K562 (cell line): ENCODE data around the gene CISD3. TPM values are rescaled to one million over a fixed set of nuclear protein-coding genes. Genes with fewer than 3 reads are reported as not detected.

Source experiments
- BRCA1 ChIP-seq, 2 experiments: fragments of 450-650 bp in 1 of 2; sonication (generic) in 1 of 2; formaldehyde crosslinking in 1 of 2; IDR thresholded peaks; 2 replicates each; pipeline versions ENCODE4 v1.5.0 to v1.6.1; 2017 to 2020; ENCODE audit warnings: mild to moderate bottlenecking in 1 of 2, missing genetic modification reagents in 1 of 2
- CHD1 ChIP-seq: fragments of 200-600 bp; sonication (generic); IDR thresholded peaks from one replicate; pipeline ENCODE4 v1.6.1; 2012; ENCODE audit warnings: mild to moderate bottlenecking, moderate library complexity, low read length, inconsistent platforms
- NCOA6 ChIP-seq: fragments of 450-650 bp; IDR thresholded peaks from 2 replicates; pipeline ENCODE4 v1.6.1; 2017; ENCODE audit warnings: mild to moderate bottlenecking
- PHB ChIP-seq: fragments of 250-450 bp; sonication (Bioruptor Pico); IDR thresholded peaks from 2 replicates; pipeline ENCODE4 v1.5.0; 2021
- PTRF ChIP-seq: fragments of 450-650 bp; IDR thresholded peaks from 2 replicates; pipeline ENCODE4 v1.6.1; 2016; ENCODE audit warnings: mild to moderate bottlenecking, missing genetic modification characterization, missing compliant biosample characterization
- PYGO2 ChIP-seq: fragments of 450-650 bp; IDR thresholded peaks from 2 replicates; pipeline ENCODE4 v1.6.1; 2016; ENCODE audit warnings: mild to moderate bottlenecking, missing genetic modification characterization, moderate library complexity, missing compliant biosample characterization
- RBM22 ChIP-seq: fragments of 200-400 bp; formaldehyde crosslinking; IDR thresholded peaks from 2 replicates; pipeline ENCODE4 v1.6.1; 2018; ENCODE audit warnings: low read length, low read depth; ENCODE audit not compliant: poor library complexity, severe bottlenecking
- U2AF2 ChIP-seq: fragments of 200-400 bp; formaldehyde crosslinking; optimal IDR thresholded peaks from 2 replicates; pipeline ENCODE3; 2017; ENCODE audit warnings: low read depth, mild to moderate bottlenecking, low read length
- ZKSCAN3 ChIP-seq: fragments of 250-450 bp; sonication (Bioruptor Pico); IDR thresholded peaks from 2 replicates; pipeline ENCODE4 v1.4.0; 2020
- ZNF253 ChIP-seq: fragments of 250-450 bp; sonication (Bioruptor Pico); conservative IDR thresholded peaks from 2 replicates; pipeline ENCODE4 v1.6.1; 2021; ENCODE audit warnings: mild to moderate bottlenecking
- polyA plus RNA-seq, 8 experiments: library from polyadenylated mRNA; depleted of rRNA in 4 of 8; stranded (reverse) in 5 of 8; unstranded in 3 of 8; fragments of >200 nt; fragmentation: Nextera tagmentation in 2 of 8; fragmentation: Illumina TruSeq in 1 of 8; extraction: Ambion mirVana in 2 of 8; extraction: Trizol in 1 of 8; gene quantifications; 2 replicates each; pipeline versions ENCODE4 v1.2.1 to v1.2.3, GENCODE V29; 2011 to 2014; ENCODE audit warnings: inconsistent platforms in 1 of 8, missing spikeins in 1 of 8
- total RNA-seq, 7 experiments: library from RNA; depleted of rRNA in 6 of 7; stranded (reverse); fragments of >200 nt in 6 of 7; fragmentation: Illumina TruSeq in 2 of 7; extraction: Trizol in 2 of 7; gene quantifications; 2 replicates each; pipeline versions ENCODE4 v1.2.1 to v1.2.3, GENCODE V29; 2011 to 2021; ENCODE audit warnings: low replicate concordance in 1 of 7
- TF ChIP-seq, protein P1 (sequence below): sonication (generic); formaldehyde crosslinking; IDR thresholded peaks from 2 replicates; pipeline ENCODE4 v1.8.0; 2022; ENCODE audit warnings: mild to moderate bottlenecking, missing genetic modification reagents
- TF ChIP-seq, protein P2 (sequence below): IDR thresholded peaks from 3 replicates; pipeline ENCODE4 v1.6.1; 2011; ENCODE audit warnings: borderline replicate concordance, mild to moderate bottlenecking; ENCODE audit not compliant: insufficient read length, insufficient read depth
- TF ChIP-seq, protein P3 (sequence below): sonication (generic); formaldehyde crosslinking; IDR thresholded peaks from 2 replicates; pipeline ENCODE4 v1.8.0; 2022; ENCODE audit warnings: missing genetic modification reagents, mild to moderate bottlenecking, moderate library complexity, borderline replicate concordance
- TF ChIP-seq, protein P4 (sequence below): fragments of 150-350 bp; IDR thresholded peaks from 2 replicates; pipeline ENCODE4 v1.6.1; 2014; ENCODE audit warnings: low read depth, mild to moderate bottlenecking, low read length, borderline replicate concordance

Gene CISD3
- total and polyA plus RNA-seq, 9 of the 15 experiments (the other 6 are each of a cell fraction or from before 2014, with no cell fraction given): 5.0 to 60.7 (median 15.7) TPM

DNA sequence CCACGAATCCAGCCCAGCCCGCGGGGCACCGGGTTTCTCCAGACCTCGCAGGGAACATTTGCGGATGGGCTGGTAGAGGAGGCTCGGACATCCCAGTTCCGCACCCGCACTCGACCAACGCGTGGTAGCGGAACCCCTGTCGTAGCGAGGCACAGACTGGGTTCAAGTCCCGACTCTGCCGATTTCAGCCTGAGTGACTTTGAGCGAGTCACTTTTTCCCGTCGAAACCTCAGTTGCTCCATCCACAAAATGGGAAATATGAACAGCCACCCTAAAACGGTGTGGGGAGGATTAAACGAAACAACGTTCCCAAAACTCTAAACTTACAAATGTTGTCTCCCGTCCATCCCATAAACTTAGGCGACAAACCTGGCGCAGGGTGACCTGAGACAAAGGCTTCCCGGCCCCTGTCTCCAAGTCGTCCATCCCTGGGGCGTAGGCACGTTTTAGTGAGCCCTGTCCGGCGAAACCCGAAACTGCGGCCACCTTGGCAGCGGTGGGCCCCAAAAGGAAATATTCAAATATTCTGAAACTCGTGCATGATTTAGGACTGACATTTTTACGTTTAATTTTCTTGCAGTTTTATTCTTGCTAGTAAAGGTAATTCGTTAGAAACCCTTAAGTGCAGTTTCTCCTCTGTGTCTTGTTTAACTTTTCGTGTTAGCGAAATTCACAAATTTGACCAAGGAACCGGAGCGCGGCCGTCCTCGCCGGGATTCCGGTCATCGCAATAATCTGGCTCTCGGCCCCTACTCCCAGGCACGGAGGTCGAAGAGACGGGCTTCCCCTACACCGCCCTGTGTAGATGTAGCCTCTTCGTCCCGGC, 27.0 kb upstream of the CISD3 start (continued):
- no peak for TF ChIP-seq PYGO2 (tag)
- TF ChIP-seq U2AF2: no peak
- TF ChIP-seq ZNF253 (CRISPR knock-in tag): no peak
- TF ChIP-seq RBM22: no peak
- no peak for TF ChIP-seq ZKSCAN3 (CRISPR knock-in tag)
- TF ChIP-seq, protein P1, sequence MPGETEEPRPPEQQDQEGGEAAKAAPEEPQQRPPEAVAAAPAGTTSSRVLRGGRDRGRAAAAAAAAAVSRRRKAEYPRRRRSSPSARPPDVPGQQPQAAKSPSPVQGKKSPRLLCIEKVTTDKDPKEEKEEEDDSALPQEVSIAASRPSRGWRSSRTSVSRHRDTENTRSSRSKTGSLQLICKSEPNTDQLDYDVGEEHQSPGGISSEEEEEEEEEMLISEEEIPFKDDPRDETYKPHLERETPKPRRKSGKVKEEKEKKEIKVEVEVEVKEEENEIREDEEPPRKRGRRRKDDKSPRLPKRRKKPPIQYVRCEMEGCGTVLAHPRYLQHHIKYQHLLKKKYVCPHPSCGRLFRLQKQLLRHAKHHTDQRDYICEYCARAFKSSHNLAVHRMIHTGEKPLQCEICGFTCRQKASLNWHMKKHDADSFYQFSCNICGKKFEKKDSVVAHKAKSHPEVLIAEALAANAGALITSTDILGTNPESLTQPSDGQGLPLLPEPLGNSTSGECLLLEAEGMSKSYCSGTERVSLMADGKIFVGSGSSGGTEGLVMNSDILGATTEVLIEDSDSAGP (CRISPR knock-in tag): no peak
- TF ChIP-seq, protein P2, sequence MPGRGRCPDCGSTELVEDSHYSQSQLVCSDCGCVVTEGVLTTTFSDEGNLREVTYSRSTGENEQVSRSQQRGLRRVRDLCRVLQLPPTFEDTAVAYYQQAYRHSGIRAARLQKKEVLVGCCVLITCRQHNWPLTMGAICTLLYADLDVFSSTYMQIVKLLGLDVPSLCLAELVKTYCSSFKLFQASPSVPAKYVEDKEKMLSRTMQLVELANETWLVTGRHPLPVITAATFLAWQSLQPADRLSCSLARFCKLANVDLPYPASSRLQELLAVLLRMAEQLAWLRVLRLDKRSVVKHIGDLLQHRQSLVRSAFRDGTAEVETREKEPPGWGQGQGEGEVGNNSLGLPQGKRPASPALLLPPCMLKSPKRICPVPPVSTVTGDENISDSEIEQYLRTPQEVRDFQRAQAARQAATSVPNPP: no peak
- TF ChIP-seq NCOA6: no peak
- TF ChIP-seq, protein P3, sequence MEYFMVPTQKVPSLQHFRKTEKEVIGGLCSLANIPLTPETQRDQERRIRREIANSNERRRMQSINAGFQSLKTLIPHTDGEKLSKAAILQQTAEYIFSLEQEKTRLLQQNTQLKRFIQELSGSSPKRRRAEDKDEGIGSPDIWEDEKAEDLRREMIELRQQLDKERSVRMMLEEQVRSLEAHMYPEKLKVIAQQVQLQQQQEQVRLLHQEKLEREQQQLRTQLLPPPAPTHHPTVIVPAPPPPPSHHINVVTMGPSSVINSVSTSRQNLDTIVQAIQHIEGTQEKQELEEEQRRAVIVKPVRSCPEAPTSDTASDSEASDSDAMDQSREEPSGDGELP: no peak
- no peak for TF ChIP-seq PTRF
- peak; percentile 65 for TF ChIP-seq CHD1
- TF ChIP-seq, protein P4, sequence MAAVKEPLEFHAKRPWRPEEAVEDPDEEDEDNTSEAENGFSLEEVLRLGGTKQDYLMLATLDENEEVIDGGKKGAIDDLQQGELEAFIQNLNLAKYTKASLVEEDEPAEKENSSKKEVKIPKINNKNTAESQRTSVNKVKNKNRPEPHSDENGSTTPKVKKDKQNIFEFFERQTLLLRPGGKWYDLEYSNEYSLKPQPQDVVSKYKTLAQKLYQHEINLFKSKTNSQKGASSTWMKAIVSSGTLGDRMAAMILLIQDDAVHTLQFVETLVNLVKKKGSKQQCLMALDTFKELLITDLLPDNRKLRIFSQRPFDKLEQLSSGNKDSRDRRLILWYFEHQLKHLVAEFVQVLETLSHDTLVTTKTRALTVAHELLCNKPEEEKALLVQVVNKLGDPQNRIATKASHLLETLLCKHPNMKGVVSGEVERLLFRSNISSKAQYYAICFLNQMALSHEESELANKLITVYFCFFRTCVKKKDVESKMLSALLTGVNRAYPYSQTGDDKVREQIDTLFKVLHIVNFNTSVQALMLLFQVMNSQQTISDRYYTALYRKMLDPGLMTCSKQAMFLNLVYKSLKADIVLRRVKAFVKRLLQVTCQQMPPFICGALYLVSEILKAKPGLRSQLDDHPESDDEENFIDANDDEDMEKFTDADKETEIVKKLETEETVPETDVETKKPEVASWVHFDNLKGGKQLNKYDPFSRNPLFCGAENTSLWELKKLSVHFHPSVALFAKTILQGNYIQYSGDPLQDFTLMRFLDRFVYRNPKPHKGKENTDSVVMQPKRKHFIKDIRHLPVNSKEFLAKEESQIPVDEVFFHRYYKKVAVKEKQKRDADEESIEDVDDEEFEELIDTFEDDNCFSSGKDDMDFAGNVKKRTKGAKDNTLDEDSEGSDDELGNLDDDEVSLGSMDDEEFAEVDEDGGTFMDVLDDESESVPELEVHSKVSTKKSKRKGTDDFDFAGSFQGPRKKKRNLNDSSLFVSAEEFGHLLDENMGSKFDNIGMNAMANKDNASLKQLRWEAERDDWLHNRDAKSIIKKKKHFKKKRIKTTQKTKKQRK: no peak
- no peak for TF ChIP-seq BRCA1 (IDR thresholded peaks at IDR 0.05)
- no peak for TF ChIP-seq BRCA1 (CRISPR knock-in tag; IDR thresholded peaks at IDR 0.05)
- no peak for TF ChIP-seq PHB (CRISPR knock-in tag)
